Right lobe of liver (tissue), 6 donors: Measurements from ENCODE around the gene CARS1. TPM values are rescaled to one million over a fixed set of nuclear protein-coding genes. Genes with fewer than 3 reads are reported as not detected.
A peak's percentile ranks its signal among the peaks of the same experiment; 100 is the strongest.

Experiments used
- ATAC-seq, 4 donors: fragments of 200-7000 bp; cut with Tn5 transposase; one replicate each; pipeline ENCODE4 v1.9.1; 2020; ENCODE audit warnings: mild to moderate bottlenecking in 4 of 4, moderate library complexity in 4 of 4
- DNase-seq, 3 donors: peaks; one replicate each; pipeline ENCODE4 v3.0.0-alpha.2; 2020
- H3K27ac ChIP-seq, 3 donors: fragments of 200-600 bp; one replicate each; pipeline ENCODE4 v1.8.0; 2022
- H3K27me3 ChIP-seq, 2 donors: fragments of 200-600 bp; one replicate each; pipeline ENCODE4 v1.8.0; 2022
- H3K36me3 ChIP-seq, 4 donors: fragments of 200-600 bp; sonication (generic) in 1 of 4; one replicate each; pipeline versions ENCODE4 v1.5.1 to v1.8.0; 2017 to 2022; ENCODE audit warnings: control low read depth in 1 of 4
- H3K4me1 ChIP-seq, 4 donors: fragments of 200-600 bp; sonication (generic) in 1 of 4; one replicate each; pipeline versions ENCODE4 v1.5.1 to v1.8.0; 2017 to 2022; ENCODE audit warnings: control low read depth in 1 of 4
- H3K4me3 ChIP-seq, 3 donors: fragments of 200-600 bp; one replicate each; pipeline ENCODE4 v1.8.0; 2022
- H3K9me3 ChIP-seq, 4 donors: fragments of 200-600 bp; sonication (generic) in 1 of 4; one replicate each; pipeline versions ENCODE4 v1.5.1 to v1.8.0; 2017 to 2022; ENCODE audit warnings: control low read depth in 1 of 4
- CTCF ChIP-seq, 4 donors: fragments of 200-600 bp in 3 of 4; fragments of 450-650 bp in 1 of 4; IDR thresholded peaks; one replicate each; pipeline versions ENCODE4 v1.5.1 to v1.8.0; 2016 to 2022; ENCODE audit warnings: antibody characterized with exemption in 4 of 4, mild to moderate bottlenecking in 2 of 4
- POLR2A ChIP-seq: fragments of 450-650 bp; IDR thresholded peaks from one replicate; pipeline ENCODE4 v1.6.1; 2017; ENCODE audit warnings: antibody characterized with exemption, mild to moderate bottlenecking
- WGBS: methylation state at CpG from one replicate; pipeline ENCODE4 v1.1.6; 2018; ENCODE audit warnings: low coverage, low lambda C conversion rate; ENCODE audit not compliant: insufficient coverage; ENCODE audit errors: missing lambda C conversion rate; 5-methylcytosine and 5-hydroxymethylcytosine counted together
- intact Hi-C, 2 donors: fragments of 100-400 bp; cut with DNase I; formaldehyde crosslinking; loops; one replicate each; pipeline versions ENCODE4 v1.11.2 to v1.14.1; 2022
- total RNA-seq, 6 experiments: library from RNA; depleted of rRNA in 2 of 6; stranded (reverse); fragments of >200 nt in 2 of 6; fragmentation: NEBNext Ultra II Directional in 3 of 6; extraction: Animal tissue kit (Norgen Biotek cat#: 25700) in 3 of 6; gene quantifications; one replicate each; pipeline versions ENCODE4 v1.1.0 to v1.2.4, GENCODE V29; 2016 to 2023
- donor health status: DM: no; HTN: yes; CAD: no.
- donor health status: DM: no; HTN: no; CAD: no.
- donor health status: DM: no; HTN: no; CAD: no.
- donor health status: DM: no; HTN: yes; CAD: no.
- donor health status: DM: no; HTN: yes; CAD: no.

The CARS1 gene
- total RNA-seq, 6 experiments from 2014 or later = 17.3 to 44.7 (median 22.7) TPM

- Histone ChIP-seq H3K4me3 (no peak overlapping the region), H3K36me3 (peaks cover 3 to 51% (median 27%) of the 10 kb centered on the region in 4 donors), H3K27ac (no peak overlapping the region), H3K4me1 (peaks cover 0 to 15% (median 6%) of the 10 kb centered on the region in 4 donors), H3K27me3 (no peaks in the 10 kb centered on the region), H3K9me3 (no peaks in the 10 kb centered on the region)
- TF ChIP-seq POLR2A = no peak
- TF ChIP-seq CTCF (IDR thresholded peaks at IDR 0.05) = no peak
- intact Hi-C loops = no loop called here
- peak in 1 of 3 donors; percentile 7 for DNase-seq
- WGBS = 30% methylated on average over 6 of the region's 9 CpGs
- ATAC-seq = peak in 1 of 4 donors; percentile 22
These were observed 28.4 kb downstream of the CARS1 start for GRCh38 chr11:3028813-3029212.

GRCh38 chr11:3026803-3027202, 30.4 kb downstream of the CARS1 start:
- ATAC-seq = no peak
- TF ChIP-seq POLR2A (no peak), CTCF (IDR thresholded peaks at IDR 0.05) (no peak)

GRCh38 chr11:3022982-3023381, 34.2 kb downstream of the CARS1 start:
- TF ChIP-seq CTCF (IDR thresholded peaks at IDR 0.05) (no peak), POLR2A (no peak)
- H3K36me3 ChIP-seq = peaks cover 4 to 50% (median 26%) of the 10 kb centered on the region in 4 donors
- H3K27me3 ChIP-seq = no peaks in the 10 kb centered on the region
- H3K9me3 ChIP-seq = no peaks in the 10 kb centered on the region
- intact Hi-C loops = no loop called here
- DNase-seq = peak in 1 of 3 donors; percentile 1
- no peak for ATAC-seq
- H3K4me3 ChIP-seq = no peak overlapping the region
- WGBS = 54% methylated on average over 3 of the region's 4 CpGs
- peaks cover 0 to 17% (median 7%) of the 10 kb centered on the region in 4 donors for H3K4me1 ChIP-seq
- H3K27ac ChIP-seq = no peak overlapping the region

More at GRCh38 chr11:3026803-3027202, 30.4 kb downstream of the CARS1 start:
- Histone ChIP-seq H3K27ac (no peak overlapping the region), H3K9me3 (no peaks in the 10 kb centered on the region), H3K4me1 (peaks cover 0 to 19% (median 7%) of the 10 kb centered on the region in 4 donors), H3K4me3 (no peak overlapping the region), H3K27me3 (no peaks in the 10 kb centered on the region), H3K36me3 (peaks cover 3 to 47% (median 22%) of the 10 kb centered on the region in 4 donors)
- intact Hi-C loops = no loop called here
- 83% methylated on average over 1 of the region's 8 CpGs for WGBS
- DNase-seq = peak in 1 of 3 donors; percentile 18

GRCh38 chr11:3022300-3022967, 34.8 kb downstream of the CARS1 start:
- peak in 3 of 4 donors; percentile 10 to 20 (median 19) for ATAC-seq
- peak in 1 of 3 donors; percentile 45 for DNase-seq
- TF ChIP-seq CTCF (IDR thresholded peaks at IDR 0.05) (no peak), POLR2A (no peak)
- H3K9me3 ChIP-seq = no peaks in the 10 kb centered on the region
- H3K4me3 ChIP-seq = no peak overlapping the region
- H3K27me3 ChIP-seq = no peaks in the 10 kb centered on the region
- peaks cover 4 to 53% (median 27%) of the 10 kb centered on the region in 4 donors for H3K36me3 ChIP-seq
- H3K4me1 ChIP-seq = peaks cover 0 to 17% (median 7%) of the 10 kb centered on the region in 4 donors
- H3K27ac ChIP-seq = no peak overlapping the region
- intact Hi-C loops = no loop called here
- WGBS = 75% methylated on average over 13 of the region's 14 CpGs
